Activated naive CD4-positive, alpha-beta T cell treated with anti-CD3 and anti-CD28 coated beads, Interleukin-2, amount 50 U/mL, for 72 hours (primary cell): ENCODE measurements around the gene PACSIN2. TPM values are rescaled to one million over a fixed set of nuclear protein-coding genes. Genes with fewer than 3 reads are reported as not detected.
A peak's percentile ranks its signal among the peaks of the same experiment; 100 is the strongest.
"Not testable (repeated sequence)": the region's sequence is repeated elsewhere in the genome, so short reads cannot be mapped to it uniquely, and the experiment has no call there.

Experiments
- ATAC-seq, 2 donors: fragments of 150-1000 bp; cut with Tn5 transposase; 2 replicates each; pipeline ENCODE4 v1.10.0; 2021; ENCODE audit warnings: mild to moderate bottlenecking in 2 of 2, moderate library complexity in 2 of 2
- DNase-seq, 2 donors: peaks; one replicate each; pipeline ENCODE4 v3.0.0; 2021 to 2022; ENCODE audit warnings: low spot score in 2 of 2
- H3K27ac Mint-ChIP-seq, 2 donors: one replicate each; pipeline ENCODE4 v1.8.0; 2022; ENCODE audit warnings: mild to moderate bottlenecking in 2 of 2, mixed read lengths in 2 of 2
- H3K36me3 Mint-ChIP-seq, 2 donors: one replicate each; pipeline ENCODE4 v1.8.0; 2022; ENCODE audit warnings: mixed read lengths in 2 of 2
- H3K9me3 Mint-ChIP-seq, 2 donors: one replicate each; pipeline ENCODE4 v1.8.0; 2022; ENCODE audit warnings: mixed read lengths in 2 of 2
- total RNA-seq, 2 donors: library from RNA; stranded (reverse); gene quantifications; one replicate each; pipeline ENCODE4 v1.2.3, GENCODE V29; 2022

The PACSIN2 gene
- total RNA-seq, 2 donors from 2014 or later: 25.6 to 28.2 TPM

DNA sequence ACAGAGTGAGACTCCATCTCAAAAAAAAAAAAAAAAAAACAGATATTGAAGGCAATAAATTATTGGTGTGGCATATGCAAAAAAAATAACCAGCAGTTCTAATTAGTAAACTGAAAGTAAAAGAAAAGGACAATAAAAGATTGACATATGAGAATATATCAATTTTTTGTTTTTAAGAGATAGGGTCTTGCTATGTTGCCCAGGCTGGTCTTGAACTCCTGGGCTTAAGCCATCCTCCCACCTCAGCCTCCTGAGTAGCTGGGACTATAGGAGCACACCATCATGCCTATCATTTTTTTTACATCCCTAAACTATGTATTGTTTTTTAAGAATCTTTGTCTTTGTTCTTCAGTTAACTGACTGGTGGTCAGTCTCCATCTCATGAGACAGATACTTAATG, 31.5 kb downstream of the PACSIN2 start:
- ATAC-seq (no peak), DNase-seq (no peak)
- Mint-ChIP-seq H3K36me3 (no peaks in the 10 kb centered on the region), H3K27ac (no peak overlapping the region), H3K9me3 (no peaks in the 10 kb centered on the region)

DNA sequence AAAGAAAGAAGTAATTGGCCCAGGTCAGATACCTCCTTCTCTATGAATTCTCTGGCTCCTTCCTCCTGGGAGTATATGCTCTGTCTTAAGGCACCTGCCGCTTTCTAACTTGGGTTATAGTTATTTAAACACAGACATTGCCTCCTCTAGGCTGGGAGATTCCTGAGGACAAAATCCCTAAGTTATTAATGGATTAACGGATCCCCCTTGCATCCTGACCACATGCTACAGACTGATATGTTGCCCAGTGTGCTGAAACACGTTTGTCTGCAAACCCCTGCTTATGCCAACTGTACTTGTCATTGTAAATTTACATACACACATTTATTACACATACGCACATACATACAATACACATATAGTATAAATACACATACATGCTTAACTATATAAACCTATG, 35.3 kb downstream of the PACSIN2 start:
- Mint-ChIP-seq H3K27ac (no peak overlapping the region), H3K9me3 (no peaks in the 10 kb centered on the region)
- ATAC-seq: no peak

DNA sequence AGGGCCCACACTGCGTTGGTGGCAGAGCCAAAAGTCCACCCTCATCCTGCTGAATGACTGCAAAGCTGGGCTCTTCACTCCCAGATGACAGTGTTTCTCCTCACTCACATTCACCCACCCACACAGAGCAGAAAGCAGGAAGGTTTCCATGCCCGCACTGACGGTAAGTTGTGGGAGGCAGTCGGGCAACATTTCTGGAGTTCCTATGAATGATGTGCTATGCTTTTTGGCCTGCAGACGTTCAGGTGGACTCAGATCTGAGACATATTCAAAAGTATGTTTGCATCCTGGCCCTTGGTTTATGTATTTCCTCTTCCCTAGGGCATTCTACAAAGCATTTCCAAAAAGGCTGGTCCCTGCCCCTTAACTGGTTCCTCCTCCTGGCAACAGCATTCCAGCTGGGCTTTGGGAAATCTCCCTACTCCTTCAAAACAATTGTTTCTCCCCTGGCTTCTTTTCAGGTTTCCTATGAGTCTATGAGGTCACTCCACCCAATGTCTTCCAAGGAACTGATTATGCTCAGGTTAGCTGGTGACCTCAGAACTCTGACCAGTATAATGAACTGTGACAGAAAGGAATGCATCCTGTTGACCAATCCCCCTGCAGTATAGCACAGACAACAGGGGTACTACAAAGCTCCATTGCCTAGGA, 36.4 kb downstream of the PACSIN2 start:
- no peak for ATAC-seq
- Mint-ChIP-seq H3K27ac (peak overlapping the region in 1 of 2 donors; percentile 16), H3K9me3 (no peaks in the 10 kb centered on the region), H3K36me3 (no peaks in the 10 kb centered on the region)
- no peak for DNase-seq

More for the DNA sequence above, 35.3 kb downstream of the PACSIN2 start:
- no peak for DNase-seq
- H3K36me3 Mint-ChIP-seq: no peaks in the 10 kb centered on the region

DNA sequence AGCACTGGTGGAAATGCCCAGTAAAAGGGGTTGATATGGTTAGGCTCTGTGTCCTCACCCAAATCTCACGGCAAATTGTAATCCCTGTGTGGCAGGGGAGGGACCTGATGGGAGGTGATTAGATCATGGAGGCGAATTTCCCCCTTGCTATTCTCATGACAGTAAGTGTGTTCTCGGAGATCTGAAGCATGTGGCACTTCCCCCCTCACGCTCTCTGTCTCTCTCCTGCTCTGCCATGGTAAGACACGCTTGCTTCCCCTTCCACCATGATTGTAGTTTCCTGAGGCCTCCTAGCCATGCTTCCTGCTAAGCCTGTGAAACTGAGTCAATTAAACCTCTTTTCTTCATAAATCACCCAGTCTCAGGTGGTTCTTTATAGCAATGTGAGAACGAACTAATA, 37.4 kb downstream of the PACSIN2 start:
- DNase-seq (no peak), ATAC-seq (no peak)
- H3K27ac Mint-ChIP-seq: no peak overlapping the region
- H3K9me3 Mint-ChIP-seq: no peaks in the 10 kb centered on the region
- H3K36me3 Mint-ChIP-seq: peaks cover 0 to 2% of the 10 kb centered on the region in 2 donors

DNA sequence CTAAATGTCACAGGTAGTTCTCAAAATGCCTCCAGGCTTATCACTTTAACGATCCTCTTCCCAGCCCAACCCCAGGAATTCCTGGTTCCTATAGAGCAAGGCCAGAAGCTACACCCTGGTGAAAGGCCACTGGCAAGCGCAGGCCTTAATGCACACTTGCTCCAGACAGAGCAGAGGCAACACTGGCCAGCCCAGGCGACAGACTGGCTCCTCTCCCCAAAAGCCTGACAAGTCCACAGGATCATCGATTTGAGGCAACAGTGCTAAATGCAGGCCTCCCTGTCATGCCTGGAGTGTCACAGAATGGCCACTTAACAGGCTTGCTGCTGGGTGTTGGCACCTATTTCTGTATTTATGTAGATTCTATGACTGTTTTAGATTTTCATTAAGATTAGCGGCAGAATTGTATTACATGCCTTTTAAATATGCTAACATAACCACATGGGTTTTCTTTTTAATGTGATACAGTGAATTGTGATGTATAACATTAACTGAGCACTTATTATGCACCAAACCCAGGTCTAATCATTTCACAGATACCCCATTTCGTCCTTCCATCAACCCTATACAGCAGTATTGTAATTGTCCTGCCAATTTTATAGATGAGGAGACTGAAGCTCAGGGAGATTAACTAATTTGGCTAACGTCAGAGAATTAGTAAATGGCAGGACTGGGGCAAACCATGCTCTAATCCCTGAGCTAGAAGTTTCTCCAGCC, 38.6 kb downstream of the PACSIN2 start:
- Mint-ChIP-seq H3K9me3 (no peaks in the 10 kb centered on the region), H3K27ac (no peak overlapping the region), H3K36me3 (peaks cover 0 to 11% of the 10 kb centered on the region in 2 donors)
- DNase-seq (no peak), ATAC-seq (no peak)

DNA sequence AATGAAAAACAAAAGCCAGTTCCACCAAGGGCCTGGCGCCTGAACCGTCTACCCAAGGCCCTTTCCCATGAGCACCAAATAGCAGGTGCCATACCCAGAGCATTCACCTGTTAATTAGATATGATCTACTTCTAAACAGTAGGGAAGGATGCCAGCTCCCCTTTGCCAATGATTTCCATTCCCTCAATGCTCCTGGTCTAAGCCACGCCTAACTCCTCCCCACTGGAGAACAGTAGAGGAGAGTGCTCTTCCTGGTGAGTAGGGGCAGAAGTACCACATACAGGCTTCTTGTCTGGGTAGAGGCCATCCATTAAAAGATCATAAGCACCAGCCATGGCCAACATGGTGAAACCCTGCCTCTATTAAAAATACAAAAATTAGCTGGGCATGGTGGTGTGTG, 40.7 kb downstream of the PACSIN2 start:
- no peak for ATAC-seq
- DNase-seq: no peak
- Mint-ChIP-seq H3K36me3 (peaks cover 0 to 24% of the 10 kb centered on the region in 2 donors), H3K9me3 (no peaks in the 10 kb centered on the region), H3K27ac (no peak overlapping the region)

DNA sequence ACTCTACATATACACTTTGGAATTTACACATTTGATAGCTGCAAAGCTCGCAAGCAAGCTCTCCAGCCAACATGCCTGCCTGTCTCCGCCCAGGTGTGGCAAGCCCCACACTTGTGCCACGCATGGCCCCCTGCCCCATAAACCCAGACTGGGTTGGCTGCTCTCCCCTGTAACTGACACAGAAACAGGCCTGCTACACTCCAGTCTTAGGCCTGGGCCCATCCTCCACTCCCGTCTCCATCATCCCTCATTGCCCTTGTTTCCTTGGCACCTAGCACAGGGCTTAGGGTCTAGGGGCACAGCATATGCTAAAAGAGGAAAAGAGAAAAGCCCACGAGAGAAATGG, 41.4 kb downstream of the PACSIN2 start:
- Mint-ChIP-seq H3K36me3 (peaks cover 0 to 25% of the 10 kb centered on the region in 2 donors), H3K27ac (no peak overlapping the region), H3K9me3 (no peaks in the 10 kb centered on the region)
- no peak for ATAC-seq
- no peak for DNase-seq

DNA sequence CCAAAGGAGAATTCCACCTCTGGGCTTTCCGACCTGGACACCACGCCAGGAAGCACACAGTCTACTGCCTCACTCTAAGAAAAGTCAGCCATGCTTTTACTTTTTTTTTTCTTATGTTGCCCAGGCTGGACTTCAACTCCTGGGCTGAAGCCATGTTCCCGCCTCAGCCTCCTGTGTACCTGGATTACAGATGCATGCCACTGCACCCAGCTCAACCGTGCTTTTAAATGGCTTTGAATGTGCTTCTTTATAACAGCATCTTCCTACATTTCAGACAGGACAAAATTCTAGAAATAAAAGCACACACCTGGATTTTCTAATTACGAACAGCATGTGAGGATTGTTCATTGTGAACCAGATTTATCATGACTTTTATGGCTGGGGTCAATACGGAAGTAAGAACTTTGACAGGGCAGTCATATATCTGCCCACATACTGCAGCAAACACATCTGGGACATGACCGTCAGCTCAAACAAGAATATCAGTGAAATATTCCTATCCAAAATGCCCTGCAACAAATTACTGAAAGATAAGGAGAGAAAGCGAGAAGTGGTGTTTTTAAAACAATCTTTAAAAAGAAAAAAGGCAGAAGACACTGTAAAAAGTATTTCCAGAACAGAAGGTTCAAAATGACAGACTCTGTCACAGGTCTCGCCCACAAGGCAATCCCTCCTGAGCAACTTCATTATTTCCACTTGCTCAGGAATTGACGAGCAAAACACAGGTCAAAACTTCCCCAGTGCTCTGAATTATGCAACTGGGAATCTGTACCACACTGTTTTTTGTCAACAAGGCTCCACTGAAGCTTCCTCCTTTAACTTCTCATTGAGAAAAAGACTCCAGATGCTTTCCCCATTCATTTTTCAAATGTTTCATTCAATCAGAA, 42.1 kb downstream of the PACSIN2 start:
- Mint-ChIP-seq H3K36me3 (peaks cover 0 to 31% of the 10 kb centered on the region in 2 donors), H3K9me3 (no peaks in the 10 kb centered on the region), H3K27ac (peak overlapping the region in 1 of 2 donors; percentile 24)
- DNase-seq (no peak), ATAC-seq (no peak)

DNA sequence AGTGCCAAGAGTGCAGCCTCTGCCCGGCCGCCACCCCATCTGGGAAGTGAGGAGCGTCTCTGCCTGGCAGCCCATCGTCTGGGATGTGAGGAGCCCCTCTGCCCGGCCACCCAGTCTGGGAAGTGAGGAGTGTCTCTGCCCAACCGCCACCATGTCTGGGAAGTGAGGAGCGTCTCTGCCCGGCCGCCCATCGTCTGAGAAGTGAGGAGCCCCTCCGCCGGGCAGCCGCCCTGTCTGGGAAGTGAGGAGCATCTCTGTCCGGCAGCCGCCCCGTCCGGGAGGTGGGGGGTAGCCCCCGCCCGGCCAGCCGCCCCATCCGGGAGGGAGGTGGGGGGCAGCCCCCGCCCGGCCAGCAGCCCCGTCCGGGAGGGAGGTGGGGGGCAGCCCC, 43.5 kb downstream of the PACSIN2 start:
- not testable (repeated sequence) for H3K27ac Mint-ChIP-seq, DNase-seq, H3K9me3 Mint-ChIP-seq, ATAC-seq
- H3K36me3 Mint-ChIP-seq: peaks cover 0 to 32% of the 10 kb centered on the region in 2 donors

DNA sequence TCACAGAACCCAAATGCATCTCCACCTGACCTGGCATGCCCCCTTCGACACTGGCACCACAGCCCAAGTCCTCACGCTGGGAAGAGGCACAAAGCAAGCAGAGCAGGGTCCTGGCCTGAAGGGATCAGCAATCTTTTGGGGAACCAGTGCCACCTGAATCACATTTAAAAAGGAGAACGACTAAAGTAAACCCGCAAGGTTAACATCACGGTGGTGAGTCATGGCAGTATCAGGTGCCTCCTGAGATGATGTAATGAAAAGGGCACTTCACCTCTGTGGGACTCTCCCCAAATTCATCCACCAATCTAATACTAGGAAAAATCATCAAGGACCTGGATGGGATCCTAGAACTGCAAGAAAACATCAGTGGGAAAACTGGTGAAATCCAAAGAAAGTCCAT, 44.9 kb downstream of the PACSIN2 start:
- H3K36me3 Mint-ChIP-seq: peaks cover 0 to 32% of the 10 kb centered on the region in 2 donors
- DNase-seq (no peak), ATAC-seq (peak in 1 of 2 donors; percentile 24)
- no peaks in the 10 kb centered on the region for H3K9me3 Mint-ChIP-seq
- no peak overlapping the region for H3K27ac Mint-ChIP-seq

DNA sequence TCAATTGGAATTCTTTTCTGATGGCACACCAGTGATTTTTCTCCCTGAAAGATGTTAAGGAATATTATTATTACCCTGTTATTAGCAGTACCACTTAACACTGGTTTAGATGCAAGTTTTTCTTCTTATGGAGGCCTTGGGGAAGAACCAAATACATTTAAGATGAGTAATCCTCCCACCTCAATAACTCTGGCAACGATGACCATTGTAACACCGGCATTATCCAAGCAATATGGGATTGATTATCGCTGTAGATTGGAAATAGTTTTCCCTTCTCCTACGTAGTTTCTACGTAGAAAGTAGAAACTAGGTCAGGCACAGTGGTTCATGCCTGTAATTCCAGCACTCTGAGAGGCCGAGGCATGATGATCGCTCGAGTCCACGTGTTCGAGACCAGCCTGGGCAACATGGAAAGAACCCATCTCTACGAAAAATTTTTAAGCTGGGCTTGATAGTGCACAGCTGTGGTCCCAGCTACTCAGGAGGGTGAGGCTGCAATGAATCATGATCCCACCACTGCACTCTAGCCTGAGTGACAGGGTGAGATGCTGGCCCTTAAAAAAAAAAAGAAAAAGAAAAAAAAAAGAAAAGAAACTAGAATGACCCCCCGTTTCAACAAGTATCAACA, 45.5 kb downstream of the PACSIN2 start:
- Mint-ChIP-seq H3K9me3 (no peaks in the 10 kb centered on the region), H3K36me3 (peaks cover 0 to 32% of the 10 kb centered on the region in 2 donors), H3K27ac (no peak overlapping the region)
- ATAC-seq: no peak
- no peak for DNase-seq

DNA sequence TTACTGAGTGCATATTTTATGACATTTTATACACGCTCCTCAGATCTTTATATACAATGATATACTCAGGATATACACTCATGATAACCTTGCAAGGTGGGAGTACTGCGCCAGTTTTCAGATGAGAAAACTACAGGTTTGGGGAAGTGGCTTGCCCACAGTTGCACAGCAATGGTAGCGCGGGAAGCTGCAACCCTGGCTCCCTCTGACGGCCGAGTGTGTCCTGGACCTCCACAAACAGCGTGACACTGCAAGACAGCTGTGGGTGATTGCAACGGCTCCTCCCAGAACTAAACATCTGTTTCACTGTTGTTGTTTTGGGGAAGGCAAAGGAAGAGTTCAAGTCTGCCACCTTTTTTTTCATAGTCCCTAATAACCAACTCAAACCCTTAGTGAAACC, 47.0 kb downstream of the PACSIN2 start:
- DNase-seq (no peak), ATAC-seq (no peak)
- Mint-ChIP-seq H3K27ac (no peak overlapping the region), H3K36me3 (peaks cover 2 to 42% of the 10 kb centered on the region in 2 donors), H3K9me3 (no peaks in the 10 kb centered on the region)

DNA sequence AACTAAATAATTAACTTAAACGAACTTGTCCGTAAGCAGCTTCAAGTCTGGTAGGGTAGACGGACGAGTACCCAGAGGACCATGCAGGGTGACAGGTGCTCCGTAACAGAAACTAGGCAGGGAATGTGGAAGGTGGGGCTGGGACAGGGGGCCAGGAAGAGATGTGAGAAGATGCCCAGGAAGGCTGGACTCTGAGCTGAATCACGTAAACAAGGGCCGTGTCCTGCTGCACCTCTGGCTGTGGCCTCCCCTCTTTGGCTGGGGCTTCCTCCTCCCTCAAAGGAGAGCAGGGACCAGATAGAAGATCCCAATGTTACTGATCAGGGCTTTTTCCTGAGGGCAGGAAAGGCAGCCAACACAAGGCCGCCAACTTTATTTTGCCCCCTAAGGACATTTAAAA, 47.9 kb downstream of the PACSIN2 start:
- ATAC-seq: no peak
- H3K27ac Mint-ChIP-seq: no peak overlapping the region
- no peaks in the 10 kb centered on the region for H3K9me3 Mint-ChIP-seq
- H3K36me3 Mint-ChIP-seq: peaks cover 4 to 36% of the 10 kb centered on the region in 2 donors
- DNase-seq: no peak

DNA sequence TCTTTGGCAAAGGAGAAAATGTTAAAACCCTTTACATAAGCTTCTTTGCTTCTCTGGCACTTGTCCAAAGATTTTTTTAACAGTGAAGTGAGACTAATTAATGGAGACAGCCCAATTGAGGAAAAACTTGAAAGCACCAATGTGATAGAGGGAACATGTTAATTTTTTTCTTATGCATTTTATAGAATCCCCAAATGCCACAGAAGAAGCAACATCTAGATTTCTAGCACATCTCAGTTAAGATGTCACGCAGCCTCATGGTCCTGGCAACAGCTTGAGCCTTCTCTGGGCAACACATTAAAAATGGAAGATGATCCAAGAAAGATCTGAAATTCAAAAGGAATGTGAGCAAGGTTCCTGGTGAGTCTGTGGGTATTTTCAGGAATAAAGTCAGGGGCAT, 48.5 kb downstream of the PACSIN2 start:
- no peak for ATAC-seq
- H3K27ac Mint-ChIP-seq: no peak overlapping the region
- no peak for DNase-seq
- H3K9me3 Mint-ChIP-seq: no peaks in the 10 kb centered on the region
- H3K36me3 Mint-ChIP-seq: peaks cover 4 to 34% of the 10 kb centered on the region in 2 donors

DNA sequence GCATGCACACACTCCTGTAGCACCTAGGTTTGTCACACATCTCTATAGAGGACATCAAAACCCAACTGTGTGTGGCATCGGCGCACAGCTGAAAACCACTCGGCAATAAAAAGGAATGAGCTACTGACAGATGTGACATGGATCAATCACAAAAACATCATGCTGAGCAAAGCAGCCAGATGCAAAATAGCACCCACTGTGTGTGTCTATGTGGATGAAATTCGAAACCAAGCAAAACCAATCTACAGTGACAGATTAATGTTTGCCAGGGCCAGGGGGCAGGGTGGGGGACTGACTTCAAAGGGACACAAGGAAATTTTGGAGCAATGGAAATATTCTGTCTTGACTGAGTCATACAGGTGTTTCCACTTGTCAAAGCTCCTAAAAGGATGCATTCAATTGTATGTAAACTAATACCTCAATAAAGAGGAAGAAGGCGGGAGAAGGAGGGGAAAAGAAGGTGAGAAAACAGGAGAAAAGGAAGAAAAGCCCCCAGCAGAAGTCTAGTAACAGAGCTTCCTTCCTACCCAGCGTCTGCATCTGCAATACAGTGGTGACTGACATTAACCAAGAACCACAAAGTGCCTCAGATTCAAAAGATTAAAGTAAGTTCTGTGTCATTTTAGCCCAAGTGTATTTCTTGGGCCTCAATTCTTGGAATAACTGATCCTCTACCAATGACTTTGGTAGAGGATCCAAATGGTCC, 49.8 kb downstream of the PACSIN2 start:
- Mint-ChIP-seq H3K27ac (peak overlapping the region; percentile 81 to 95), H3K36me3 (peaks cover 4 to 26% of the 10 kb centered on the region in 2 donors), H3K9me3 (no peaks in the 10 kb centered on the region)
- peak; percentile 88 for ATAC-seq
- peak; percentile 25 to 61 for DNase-seq

DNA sequence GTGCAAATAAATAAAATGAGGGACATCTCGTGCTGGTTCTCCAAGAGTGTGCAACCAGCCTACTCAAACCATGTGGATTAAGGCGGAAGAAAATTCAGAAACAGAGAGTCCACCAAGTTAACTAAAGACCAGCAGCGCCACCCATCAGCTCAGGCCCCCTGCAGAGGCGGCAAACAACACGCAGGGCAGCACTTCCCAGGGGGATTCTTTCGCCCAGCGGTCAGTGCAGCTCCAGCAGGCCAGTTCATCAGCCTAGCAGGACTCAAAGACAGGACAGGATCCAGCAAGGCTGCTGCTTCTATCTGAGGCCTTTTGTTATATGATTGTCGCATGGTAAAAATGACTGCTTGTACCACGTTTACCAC, 51.7 kb downstream of the PACSIN2 start:
- no peak for ATAC-seq
- Mint-ChIP-seq H3K9me3 (no peaks in the 10 kb centered on the region), H3K27ac (peak overlapping the region; percentile 30 to 40)

More for the DNA sequence above, 51.7 kb downstream of the PACSIN2 start:
- DNase-seq: no peak
- H3K36me3 Mint-ChIP-seq: peaks cover 5 to 16% of the 10 kb centered on the region in 2 donors
